ENCODE results near the gene SUCLG2.
A peak's percentile ranks its signal among the peaks of the same experiment; 100 is the strongest.

The SUCLG2 gene, protein sequence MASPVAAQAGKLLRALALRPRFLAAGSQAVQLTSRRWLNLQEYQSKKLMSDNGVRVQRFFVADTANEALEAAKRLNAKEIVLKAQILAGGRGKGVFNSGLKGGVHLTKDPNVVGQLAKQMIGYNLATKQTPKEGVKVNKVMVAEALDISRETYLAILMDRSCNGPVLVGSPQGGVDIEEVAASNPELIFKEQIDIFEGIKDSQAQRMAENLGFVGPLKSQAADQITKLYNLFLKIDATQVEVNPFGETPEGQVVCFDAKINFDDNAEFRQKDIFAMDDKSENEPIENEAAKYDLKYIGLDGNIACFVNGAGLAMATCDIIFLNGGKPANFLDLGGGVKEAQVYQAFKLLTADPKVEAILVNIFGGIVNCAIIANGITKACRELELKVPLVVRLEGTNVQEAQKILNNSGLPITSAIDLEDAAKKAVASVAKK

DNA sequence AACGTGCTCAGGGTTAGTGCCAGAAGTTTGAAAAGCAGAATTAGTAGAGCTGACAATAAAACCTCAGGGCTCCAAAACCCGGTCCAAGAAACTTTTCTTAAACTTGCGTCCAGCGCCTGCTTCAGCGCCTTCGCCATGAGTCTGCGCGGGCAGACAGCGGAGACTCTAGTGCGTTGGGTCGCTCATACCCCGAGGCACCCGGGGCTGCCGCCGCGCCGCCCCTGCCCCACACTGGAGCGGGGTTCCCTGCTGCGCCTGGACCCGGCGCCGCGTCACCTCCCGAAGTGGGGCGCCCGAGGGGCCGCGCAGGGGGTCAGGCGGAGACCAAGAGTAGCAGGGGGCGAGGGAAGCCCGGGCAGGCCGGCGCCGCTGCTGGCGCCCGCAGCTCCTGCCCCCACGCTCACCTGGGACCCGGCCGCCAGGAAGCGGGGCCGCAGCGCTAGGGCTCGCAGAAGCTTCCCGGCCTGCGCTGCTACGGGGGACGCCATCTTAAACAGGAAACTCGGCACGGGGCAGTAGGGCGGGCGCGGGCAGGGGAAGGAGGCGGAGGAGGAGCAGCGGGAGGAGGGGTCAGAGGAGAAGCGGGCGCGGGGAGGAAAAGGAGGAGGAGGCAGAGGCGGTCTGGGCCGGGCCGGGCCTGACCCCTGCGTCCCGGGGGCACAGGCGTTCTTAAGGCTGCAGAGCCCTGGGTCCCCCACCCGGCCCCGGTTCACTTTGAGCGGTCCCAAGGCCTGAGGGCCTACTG is at the start of gene SUCLG2:
Gene SUCLG2 (minus strand): TSS at position 514 of the 745 bp plus-strand sequence. CDS start 26 bp downstream, at position 488.
- peak; percentile 38 for DNase-seq

DNA sequence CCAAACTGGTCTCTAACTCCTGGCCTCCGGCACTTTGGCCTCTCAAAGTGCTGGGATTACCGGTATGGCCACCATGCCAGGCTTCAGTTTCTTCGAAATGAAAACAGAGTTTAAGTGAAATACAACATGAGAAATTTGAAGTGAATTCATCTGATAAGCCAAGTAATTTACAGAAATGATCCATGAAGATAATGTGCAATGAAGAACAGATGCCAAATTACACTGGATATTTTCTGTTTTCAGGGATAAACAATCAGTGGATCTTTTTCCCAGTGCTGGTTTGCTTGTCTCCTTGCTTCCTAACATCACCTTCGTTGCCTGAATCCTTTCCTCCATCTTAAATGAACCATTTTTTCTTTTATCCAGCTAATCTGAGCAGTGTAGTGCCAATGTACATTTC is 46.2 kb upstream of the SUCLG2 start:
- no peak for DNase-seq

DNA sequence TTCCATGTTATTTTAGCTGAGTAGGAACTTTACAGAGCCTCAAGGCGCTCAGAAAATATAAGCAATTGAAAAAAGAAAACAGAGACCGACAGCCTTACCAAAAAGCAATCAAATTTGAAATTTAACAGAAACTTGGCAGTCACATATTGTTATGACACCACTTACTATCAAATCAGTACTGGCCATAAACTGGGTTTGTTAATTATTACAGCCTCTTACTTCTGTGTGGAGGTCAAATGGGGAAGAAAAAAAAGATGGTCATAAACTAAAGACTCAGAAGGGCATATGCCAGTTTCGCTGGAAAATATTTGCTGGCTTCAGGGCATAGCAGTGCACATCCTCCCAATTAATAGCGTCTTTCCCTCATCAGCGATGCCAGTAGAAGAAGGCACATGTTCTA is 45.5 kb upstream of the SUCLG2 start:
- no peak for DNase-seq

DNA sequence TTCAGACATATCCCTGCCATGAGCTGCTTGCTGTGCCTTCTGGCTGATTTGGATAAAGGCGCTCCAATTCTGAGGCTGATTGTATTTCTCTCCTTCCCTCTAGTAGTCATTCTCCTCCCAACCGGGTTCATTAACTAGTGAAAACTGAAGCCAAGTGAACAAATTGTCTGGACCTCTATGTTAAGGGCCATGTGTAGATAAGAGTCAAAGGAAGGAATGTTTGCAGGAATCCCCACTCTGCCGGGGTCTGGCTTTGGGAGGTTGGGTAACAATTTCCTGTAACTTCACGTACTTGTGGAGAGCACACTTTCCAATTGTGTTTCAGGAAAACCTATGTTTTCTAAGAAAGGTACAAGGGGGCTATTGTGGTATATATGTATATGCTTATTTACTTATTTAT is 38.2 kb upstream of the SUCLG2 start:
- DNase-seq = no peak

DNA sequence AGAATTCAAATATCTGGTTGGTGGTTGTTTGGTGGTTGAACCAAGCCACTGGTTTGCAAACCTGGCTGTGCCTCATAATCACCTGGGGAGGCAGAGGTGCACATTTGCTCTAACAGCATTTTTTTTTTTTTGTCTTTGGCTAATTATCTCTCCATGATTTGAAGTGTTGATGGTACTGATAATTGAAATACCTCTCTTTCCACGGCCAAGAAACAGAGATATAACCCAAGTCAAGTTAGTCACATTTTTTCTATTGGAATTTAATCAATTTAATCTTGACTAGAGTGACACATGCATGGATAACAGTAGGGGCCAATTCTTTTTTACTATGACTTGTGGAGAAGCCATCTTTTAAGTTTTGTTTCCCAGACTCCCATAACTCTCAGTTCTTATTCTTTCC is 37.5 kb upstream of the SUCLG2 start:
- DNase-seq = no peak

DNA sequence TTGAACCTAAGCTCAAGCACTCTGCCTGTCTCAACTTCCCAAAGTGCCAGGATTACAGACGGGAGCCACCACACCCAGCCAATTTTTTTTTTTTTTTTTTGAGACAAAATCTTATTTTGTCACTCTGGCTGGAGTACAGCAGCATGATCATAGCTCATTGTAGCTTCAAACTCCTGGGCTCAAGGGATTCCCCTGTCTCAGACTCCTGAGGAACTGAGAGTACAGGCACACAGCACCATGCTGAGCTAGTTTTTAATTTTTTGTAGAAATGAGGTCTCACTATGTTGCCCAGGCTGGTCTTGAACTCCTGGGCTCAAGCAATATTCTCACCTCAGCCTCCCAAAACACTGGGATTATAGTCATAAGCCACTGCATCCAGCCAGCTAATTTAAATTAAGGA is 36.8 kb upstream of the SUCLG2 start:
- DNase-seq = no peak

DNA sequence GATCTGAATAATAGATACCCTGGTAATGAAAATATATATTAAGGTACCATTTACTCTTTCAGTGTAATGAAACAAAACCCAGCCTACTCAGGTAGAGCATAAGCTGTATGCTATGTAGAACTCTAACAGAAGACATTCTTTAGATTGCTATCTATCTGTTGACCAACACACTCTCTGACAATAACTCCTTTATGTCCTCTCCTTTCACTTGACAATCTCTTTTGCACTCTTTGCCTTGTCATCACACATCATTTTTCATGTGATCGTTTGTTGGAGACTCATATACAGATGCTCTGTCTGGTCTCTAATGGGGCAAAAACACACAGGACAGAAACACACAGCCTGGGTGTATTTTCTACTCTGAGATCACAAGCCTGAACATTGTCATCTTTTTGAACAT is 35.4 kb upstream of the SUCLG2 start:
- no peak for DNase-seq

DNA sequence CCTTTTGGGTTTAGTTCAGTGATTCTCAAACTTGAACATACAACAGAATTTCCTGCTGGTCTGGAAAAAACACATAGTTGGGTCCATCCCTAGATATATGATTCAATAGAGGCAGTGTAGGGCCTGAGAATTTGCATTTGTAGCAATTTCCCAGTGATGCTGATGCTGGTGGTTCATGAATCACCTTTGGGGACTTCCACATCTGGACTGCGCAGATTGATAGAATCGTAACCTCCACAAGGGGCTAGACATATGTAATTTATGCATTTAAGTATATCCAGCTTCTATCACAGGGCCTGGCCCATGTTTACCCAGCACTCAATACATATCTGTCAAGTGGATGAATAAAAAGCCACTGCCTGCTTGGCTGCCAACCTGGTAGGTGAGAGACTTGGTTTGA is 33.8 kb upstream of the SUCLG2 start:
- no peak for DNase-seq

DNA sequence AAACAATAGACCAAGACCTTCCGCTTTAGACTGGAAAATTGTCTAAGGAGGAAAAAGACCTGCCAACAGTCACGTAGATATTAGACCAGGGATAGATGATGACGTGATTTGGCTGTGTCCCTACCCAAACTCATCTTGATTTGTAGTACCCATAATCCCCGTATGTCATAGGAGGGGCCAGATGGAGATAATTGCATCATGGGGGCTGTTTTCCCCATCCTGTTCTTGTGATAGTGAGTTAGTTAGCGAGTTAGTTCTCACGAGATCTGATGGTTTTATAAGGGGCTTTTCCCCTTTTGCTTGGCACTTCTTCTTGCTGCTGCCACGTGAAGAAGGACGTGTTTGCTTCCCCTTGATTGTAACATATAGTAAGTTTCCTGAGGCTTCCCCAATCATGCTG is 31.7 kb upstream of the SUCLG2 start:
- DNase-seq = no peak

DNA sequence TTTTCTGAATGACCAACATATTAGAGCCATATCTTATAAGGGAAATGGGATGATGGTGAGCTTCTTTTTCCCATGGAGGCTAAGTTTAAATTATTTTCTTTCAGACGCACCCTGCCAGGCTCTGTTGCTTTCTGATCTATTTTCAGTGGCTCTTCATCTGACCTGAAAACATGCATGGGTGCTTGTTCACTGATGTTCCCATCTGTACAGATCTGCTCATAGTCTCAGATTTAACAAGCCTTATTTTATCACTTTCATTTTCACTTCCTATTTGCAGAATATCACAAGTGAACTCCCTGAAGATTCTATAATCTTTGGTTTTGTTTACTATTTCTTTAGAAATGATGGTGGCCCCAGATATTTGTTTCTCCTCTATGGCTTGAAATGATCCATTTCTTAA is 31.1 kb upstream of the SUCLG2 start:
- DNase-seq = no peak

DNA sequence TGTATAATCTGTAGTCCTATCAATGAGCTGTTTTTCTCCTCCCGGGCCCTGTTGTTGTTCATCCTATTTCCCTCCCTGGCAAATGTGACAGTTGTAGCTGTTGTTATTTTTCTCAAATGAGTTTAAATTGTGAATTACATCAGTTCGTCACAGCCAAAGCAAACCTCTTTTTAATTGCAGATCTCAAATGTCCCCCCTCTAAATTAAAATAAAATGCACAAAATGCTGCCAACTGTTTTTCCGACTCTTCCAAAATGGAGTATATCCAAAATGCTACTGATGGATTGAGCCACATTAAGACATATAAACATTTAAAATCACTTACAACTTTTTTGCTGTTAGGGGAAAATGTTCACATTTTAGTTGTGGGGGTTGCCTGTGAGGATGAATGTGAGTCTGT is 29.8 kb upstream of the SUCLG2 start:
- no peak for DNase-seq

DNA sequence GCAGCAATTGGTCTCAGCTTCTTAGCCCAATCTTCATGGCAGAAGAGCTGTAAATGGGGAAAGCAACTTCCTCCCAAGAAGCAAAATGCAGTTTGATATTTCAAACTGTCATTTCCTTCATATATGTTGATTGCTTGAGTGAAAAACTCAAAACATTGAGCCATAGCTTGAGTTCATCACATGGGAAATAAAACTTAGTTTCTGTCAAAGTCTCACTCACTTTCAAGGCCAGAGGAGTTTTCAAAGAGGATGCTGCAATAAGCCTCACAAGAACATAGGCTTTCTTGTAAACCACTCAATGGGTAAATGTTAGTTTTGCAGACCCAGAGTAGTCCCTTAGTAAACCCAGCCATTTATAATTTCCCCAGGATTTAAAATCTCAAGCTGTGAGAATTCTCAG is 29.1 kb upstream of the SUCLG2 start:
- no peak for DNase-seq

DNA sequence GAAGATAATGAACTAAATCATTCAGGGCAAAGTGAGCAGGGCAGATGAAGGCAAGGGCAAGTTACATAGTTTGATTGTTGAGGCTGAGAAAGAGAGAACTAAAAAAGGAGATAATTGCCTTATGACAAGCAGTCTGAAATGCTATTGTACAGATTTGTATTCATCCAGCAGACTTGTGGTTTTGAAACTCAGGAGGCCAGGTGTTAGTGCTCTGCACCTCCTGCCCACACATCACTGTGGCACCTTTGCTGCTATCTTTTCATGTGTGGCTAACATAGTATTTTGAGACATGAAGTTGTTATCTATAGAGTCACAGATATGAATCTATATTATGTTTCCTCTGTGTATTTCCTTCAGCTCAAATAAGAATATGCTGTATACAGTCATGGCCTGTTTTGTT is 24.3 kb upstream of the SUCLG2 start:
- DNase-seq = no peak

DNA sequence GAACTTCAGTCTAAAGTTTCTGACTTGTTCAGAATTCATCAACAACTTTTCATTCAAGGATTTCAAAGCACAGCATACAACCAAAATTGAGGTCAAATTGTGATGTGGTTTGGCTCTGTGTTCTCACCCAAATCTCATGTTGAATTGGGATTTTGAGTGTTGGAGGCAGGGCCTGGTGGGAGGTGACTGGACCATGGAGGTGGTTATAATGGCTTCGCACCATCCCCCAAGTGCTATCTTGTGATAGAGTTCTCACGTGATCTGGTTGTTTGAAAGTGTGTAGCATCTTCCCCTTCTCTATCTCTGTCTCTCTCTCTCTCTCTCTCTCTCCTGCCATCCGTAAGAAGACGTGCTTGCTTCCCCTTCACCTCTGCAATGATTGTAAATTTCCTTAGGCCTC is 19.6 kb upstream of the SUCLG2 start:
- no peak for DNase-seq

DNA sequence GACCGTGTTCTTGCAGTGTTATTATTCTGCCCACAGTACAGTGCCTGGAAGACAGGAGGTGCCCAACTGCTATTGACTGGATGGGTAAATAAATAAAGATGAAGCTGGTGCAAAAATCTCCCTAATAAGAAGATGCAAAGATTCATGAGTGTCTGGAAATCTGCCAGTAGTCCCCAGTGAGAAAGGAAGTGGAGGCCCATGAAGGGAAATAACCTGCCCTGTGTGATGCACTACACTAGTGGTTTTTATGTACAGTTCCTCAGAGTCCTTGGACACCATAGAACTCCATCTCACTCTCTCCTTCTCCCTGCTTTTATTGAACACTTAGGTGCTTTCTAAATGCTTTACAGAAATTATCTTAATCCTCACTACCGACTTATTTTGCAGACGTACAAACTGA is 8.3 kb upstream of the SUCLG2 start:
- DNase-seq = no peak

DNA sequence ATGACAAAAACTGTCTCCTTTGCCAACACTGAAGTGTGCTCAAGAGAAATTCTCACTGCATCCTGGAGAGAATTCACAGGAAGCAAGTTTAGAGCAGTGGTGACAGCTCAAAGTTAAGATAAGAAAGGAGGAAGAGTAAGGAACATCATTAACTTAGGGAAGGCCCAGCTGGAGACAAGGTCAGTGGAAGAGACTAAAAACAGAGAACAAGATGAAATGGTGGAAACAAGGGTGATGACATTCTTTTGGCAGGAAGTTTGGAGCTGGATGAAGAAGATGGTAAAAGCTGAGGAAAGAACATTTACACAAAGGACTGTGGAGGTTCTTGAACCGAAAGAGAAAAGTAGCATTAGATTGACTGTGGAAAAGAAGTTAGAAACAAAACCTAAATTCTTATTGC is 6.7 kb upstream of the SUCLG2 start:
- no peak for DNase-seq

DNA sequence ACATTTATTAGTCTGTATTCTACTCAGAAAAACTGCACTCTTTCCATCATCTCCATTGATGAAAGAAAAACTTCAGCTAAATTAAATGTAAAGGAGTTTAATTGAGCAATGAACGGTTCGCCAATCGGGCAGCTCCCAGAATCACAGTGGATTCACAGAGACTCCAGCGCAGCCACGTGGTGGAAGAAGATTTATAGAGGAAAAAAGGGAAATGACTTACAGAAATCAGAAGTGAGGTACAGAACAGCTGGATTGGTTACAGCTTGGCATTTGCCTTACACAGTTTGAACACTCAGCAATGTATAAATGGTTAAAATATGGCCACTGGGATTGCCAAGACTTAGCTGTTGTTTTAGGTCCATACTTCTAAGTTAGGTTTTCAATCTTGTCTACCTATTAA is 2.8 kb upstream of the SUCLG2 start:
- DNase-seq = no peak

DNA sequence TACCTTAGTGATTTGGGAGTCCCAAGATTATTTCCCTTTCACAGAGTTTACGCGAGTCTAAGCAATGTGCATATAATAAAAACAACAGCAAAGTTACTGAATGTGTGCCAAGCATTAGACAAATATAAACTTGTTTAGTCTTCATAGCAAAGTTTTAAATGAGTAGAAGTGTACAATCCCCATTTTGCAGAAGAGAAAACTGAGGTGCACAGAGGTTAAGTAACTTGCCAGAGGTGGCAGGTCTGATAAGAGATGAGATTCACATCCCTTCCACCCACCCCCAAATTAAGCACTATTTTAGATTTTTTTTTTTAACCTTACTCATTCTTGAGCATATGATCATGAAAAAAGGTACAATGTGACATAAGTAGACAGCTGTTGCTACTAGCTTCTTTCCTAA is 2.2 kb upstream of the SUCLG2 start:
- DNase-seq = no peak

DNA sequence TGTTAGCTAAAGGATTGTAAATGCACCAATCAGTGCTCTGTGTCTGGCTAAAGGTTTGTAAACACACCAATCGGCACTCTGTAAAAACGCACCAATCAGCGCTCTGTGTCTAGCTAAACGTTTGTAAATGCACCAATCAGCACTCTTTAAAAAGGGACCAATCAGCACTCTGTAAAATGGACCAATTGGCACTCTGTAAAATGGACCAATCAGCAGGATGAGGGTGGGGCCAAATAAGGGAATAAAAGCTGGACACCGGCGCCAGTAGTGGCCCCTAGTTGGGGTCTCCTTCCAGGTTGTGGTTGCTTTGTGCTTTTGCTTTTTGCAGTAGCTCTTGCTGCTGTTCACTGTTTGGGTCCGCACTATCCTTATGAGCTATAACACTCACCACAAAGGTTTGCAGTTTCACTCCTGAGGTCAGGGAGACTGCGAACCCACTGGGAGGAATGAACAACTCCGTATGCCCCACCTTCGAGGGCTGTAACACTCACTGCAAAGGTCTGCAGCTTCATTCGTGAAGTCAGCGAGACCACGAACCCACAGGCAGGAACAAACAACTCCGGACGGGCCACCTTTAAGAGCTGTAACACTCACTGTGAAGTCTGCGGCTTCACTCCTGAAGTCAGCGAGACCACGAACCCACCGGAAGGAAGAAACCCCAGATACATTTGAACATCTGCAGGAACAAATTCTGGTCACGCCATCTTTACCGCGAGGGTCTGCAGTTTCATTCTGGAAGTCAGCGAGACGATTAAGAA is 1.1 kb upstream of the SUCLG2 start:
- no peak for DNase-seq

DNA sequence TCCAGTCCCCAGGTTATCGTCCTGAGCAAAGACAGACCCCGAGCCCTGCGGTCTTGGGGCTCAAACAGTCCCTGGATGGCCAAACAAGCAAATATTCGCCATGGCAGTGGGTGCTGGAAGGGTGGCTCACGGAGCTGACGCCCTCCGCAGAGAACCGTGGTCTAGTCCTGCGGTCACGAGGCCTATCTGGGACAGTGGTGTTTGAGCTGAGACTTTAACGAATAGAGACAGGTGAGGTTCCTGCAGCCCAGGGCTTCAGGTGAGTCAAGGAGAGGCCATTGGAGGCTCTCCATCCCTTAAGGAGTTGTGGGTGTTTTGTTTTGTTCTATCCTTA is 399 bp upstream of the SUCLG2 start:
- no peak for DNase-seq

DNA sequence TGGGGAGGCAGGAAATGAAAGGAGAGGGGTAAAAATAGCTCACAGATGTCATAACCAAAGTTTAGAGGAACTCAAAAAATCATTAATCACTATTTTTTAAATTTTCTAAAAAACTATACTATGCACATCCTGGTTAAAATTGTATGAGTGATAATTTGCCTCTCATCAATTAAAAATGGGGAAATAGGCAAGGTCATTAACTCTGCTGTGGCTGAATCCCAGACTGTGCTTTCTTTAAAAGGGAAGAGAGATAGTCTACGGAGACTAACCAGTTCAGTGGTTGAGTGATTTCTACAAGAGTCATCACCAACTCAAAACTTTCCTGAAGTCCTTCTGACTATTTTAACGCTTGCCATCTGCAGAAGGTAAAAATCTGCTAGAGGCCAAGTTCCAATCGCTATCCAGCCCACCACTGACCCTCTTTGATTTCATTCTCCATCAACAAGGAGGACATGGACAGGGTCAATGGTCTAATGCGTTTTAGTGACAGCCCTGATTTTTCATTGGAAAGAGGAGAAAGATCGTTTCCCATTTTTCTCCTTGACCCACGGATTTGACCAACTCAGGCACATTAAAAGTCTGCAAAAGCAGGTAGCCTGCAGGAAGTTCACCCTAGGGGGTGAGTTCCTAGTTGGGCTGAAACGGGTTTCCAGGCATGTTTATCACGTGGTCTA is 850 bp downstream of the SUCLG2 start:
- no peak for DNase-seq

DNA sequence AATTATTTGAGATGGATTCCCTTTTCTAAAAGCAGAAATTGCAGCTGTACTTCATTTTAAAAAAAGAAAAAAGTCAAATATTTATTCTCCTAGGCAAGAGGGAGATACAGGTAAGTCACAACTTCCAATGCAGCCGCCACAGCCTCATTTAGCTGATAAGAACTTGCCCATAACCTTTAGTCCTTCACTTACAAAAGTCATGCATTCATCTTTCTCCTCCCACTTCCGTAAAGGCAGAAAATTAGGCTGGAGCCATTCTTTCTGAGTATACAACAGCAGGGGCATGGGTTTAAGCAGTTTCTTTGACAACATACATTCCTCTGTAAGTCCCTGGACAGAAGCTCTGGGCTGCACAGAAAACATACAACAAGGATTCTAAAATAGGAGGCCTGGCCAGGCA is 4.3 kb downstream of the SUCLG2 start:
- no peak for DNase-seq

DNA sequence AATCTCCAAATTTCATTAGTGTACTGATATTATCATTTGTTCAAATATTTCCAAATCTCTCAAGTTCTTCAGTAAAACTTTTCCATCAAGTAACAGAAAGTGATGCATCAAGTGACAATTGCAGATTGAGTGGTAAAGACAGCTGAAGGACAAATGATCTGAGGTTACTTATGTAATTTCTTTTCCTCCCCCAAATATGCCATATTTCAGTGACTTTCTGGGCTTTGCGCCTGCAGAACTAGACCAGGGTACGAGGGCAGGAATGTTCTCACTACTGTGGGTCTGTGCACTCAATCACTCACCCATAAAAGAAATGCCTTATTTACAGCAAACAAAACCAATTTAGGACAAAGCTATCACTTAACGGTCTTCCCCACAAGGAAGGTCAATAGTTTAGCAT is 4.7 kb downstream of the SUCLG2 start:
- no peak for DNase-seq

Measured in DMS79 treated with DMSO at 0.1 percent for 48 hours (cell line).